PFSK-1 (cell line): ENCODE measurements around the gene IL10RB.

Experiments used
- FOXP2 ChIP-seq: optimal IDR thresholded peaks from 2 replicates; pipeline ENCODE3; 2011; ENCODE audit warnings: borderline replicate concordance, control low read depth, inconsistent platforms; ENCODE audit not compliant: insufficient read depth; ENCODE audit errors: extremely low read length, extremely low read depth
- POLR2AphosphoS5 ChIP-seq: IDR thresholded peaks from 2 replicates; pipeline ENCODE4 v1.6.1; 2012; ENCODE audit warnings: low read depth, mild to moderate bottlenecking, control low read depth, low read length, moderate library complexity
- REST ChIP-seq, 2 experiments: IDR thresholded peaks; 2 replicates each; pipeline versions ENCODE4 v1.6.1 to v1.8.0; 2011 to 2012; ENCODE audit warnings: low read depth in 2 of 2, low read length in 2 of 2, control low read depth in 1 of 2, inconsistent platforms in 1 of 2, mild to moderate bottlenecking in 1 of 2, moderate library complexity in 1 of 2; ENCODE audit not compliant: insufficient read depth in 1 of 2
- SIN3A ChIP-seq: IDR thresholded peaks from 2 replicates; pipeline ENCODE4 v1.6.1; 2012; ENCODE audit warnings: mild to moderate bottlenecking, low read length, moderate library complexity, borderline replicate concordance; ENCODE audit not compliant: insufficient read depth
- TAF1 ChIP-seq: IDR thresholded peaks from 2 replicates; pipeline ENCODE4 v1.6.1; 2012; ENCODE audit warnings: low read length, control low read depth, borderline replicate concordance; ENCODE audit not compliant: insufficient read depth

The IL10RB gene

GRCh38 chr21:33228455-33228854 is 37.7 kb upstream of the IL10RB start:
- TF ChIP-seq POLR2AphosphoS5 (no peak), SIN3A (no peak), TAF1 (no peak), FOXP2 (no peak)

GRCh38 chr21:33229099-33229783 is 36.9 kb upstream of the IL10RB start:
- TF ChIP-seq FOXP2 (no peak), SIN3A (0 out of 2 replicates have a peak, but pooled peaks have one; percentile 27), POLR2AphosphoS5 (no peak), TAF1 (no peak), REST (IDR thresholded peaks at IDR 0.05; ENCODE audit: insufficient read depth in 1 of 2, low read depth in 2 of 2, low read length in 2 of 2) (no peak)

- peak; percentile 21; the same call in 1 of the 2 replicates for TF ChIP-seq TAF1
- no peak for TF ChIP-seq REST (IDR thresholded peaks at IDR 0.05; ENCODE audit: insufficient read depth in 1 of 2, low read depth in 2 of 2, low read length in 2 of 2)
- TF ChIP-seq FOXP2 = no peak
- peak; percentile 69 for TF ChIP-seq POLR2AphosphoS5
- TF ChIP-seq SIN3A = no peak
Observed at GRCh38 chr21:33229784-33230544, 36.2 kb upstream of the IL10RB start, which contains the start of gene IFNAR2. TSS of gene IFNAR2 (plus strand) at chr21:33229938. CDS start at chr21:33241923, 11,985 bp downstream.

- TF ChIP-seq SIN3A = no peak; the same call in 1 of the 2 replicates
Observed at GRCh38 chr21:33230545-33231324, 35.4 kb upstream of the IL10RB start.

- TF ChIP-seq TAF1 (no peak), SIN3A (no peak), POLR2AphosphoS5 (no peak), REST (IDR thresholded peaks at IDR 0.05; ENCODE audit: insufficient read depth in 1 of 2, low read depth in 2 of 2, low read length in 2 of 2) (no peak), FOXP2 (no peak)
Observed at GRCh38 chr21:33231526-33231925, 34.6 kb upstream of the IL10RB start.
